HG03432 (cell line): ENCODE measurements around the gene KCNK15.

ENCODE experiments used
- ATAC-seq: cut with Tn5 transposase; IDR thresholded peaks from one replicate; pipeline ENCODE4 v1.9.1; 2021; ENCODE audit warnings: mild to moderate bottlenecking, moderate library complexity; ENCODE audit not compliant: unreplicated experiment

KCNK15 gene

GRCh38 chr20:44735816-44736169 is 9.9 kb upstream of the KCNK15 start:
- no peak for ATAC-seq

GRCh38 chr20:44736170-44737021 is 9.3 kb upstream of the KCNK15 start:
- no peak for ATAC-seq

DNA sequence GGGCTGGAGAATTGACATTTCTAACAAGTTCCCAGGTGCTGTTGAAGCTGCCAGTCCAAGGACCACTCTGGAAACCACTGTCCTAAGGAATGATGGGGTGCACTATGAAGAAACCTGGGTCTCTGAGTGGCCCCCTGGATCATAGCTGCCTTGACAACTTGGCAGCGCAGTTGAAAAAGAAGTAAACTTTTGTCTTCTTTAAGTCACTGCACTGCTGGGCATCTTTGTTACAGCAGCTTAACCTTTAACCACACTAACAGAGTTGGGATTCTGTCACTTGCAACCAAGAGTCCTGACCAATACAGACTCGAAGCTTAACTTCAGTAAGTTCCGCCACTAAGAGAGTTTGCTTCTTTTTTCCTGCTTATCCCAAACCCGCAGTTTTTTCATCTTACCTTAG is 8.5 kb upstream of the KCNK15 start:
- ATAC-seq: no peak

DNA sequence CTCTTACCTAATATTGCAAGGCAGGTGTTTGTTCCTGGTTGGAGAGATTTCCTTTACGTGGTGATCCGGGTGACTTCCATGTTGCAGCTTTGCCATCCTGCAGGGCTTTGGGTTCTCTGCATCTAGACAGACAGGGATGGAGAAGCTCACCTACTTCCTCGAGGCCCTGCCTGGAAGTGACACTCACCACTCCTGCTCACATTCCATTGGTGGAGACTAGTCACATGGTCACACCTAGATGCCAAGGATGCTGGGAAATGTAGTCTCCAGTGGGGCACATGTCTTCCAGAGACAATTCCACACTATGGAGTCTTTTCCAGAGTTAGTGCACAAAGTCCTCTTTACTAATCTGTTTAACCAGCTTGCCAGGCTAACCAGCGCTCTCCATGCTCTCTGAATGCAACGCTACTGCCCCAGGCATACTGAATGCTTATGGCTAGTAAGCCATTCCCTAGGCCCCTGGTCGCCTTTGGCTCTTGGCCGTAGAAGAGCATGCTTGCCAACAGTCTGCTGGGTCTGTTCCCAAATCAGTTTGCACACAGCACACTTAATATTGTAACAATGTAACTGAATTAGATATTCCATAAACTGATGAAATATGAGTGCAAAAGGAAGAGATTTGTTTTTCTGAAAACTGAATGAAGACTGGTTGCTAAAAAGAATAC is 6.7 kb upstream of the KCNK15 start:
- ATAC-seq: no peak

DNA sequence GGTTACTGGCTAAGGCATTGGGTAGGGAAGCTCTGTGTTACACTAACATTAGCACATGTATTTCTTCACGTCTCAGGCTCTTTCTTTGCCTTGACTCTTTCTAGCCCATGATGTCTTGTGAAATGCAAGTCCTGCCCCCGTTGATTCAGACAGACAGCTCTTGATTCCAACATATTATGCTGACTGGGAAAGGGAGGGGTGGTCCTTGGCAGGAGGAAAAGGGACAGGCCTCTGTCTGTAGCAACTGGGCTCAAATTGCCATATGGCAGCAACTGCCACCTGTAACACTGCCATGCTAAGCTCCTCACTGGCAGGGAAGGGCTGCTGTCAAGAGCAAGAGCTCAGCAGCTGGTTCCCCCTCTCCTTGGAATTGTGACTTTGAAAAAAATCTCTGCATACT is 5.7 kb upstream of the KCNK15 start:
- ATAC-seq: no peak

DNA sequence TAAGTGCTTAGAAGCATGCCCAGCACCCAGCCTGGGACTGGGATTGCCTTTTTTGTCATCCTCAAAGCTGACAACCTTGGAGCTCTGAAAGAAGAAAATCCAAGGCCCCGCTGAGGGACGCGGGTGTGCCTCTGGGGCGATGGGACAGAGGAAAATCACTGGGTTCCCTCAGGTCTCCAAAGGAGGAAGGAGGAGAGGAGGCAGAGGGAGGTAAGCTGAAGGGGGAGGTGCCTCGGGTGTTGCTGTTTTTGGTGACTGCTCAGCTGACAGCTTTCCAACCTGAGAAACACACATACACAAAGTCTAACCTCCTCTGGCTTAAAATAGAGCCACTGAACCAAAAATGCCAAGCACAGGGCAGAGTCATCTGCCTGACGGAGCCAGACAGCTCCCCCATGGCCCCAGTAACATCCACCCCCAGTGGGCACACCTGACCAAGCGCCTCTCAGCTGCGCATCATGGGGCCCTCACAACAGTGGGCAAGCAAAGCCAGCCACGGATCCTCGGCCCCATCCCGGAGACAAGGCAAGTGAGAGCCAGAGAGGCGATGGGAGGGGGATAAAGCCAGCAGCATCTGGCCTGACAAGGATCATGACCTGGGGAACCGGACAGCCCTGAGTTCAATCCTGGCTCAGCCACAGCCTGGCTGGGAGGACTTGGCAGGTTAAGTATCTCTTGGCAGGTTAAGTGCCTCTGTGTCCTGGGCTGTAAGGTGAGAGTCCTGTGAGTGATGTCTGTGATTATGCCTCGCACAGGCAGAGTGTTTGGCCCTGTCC is 3.2 kb upstream of the KCNK15 start:
- no peak for ATAC-seq

DNA sequence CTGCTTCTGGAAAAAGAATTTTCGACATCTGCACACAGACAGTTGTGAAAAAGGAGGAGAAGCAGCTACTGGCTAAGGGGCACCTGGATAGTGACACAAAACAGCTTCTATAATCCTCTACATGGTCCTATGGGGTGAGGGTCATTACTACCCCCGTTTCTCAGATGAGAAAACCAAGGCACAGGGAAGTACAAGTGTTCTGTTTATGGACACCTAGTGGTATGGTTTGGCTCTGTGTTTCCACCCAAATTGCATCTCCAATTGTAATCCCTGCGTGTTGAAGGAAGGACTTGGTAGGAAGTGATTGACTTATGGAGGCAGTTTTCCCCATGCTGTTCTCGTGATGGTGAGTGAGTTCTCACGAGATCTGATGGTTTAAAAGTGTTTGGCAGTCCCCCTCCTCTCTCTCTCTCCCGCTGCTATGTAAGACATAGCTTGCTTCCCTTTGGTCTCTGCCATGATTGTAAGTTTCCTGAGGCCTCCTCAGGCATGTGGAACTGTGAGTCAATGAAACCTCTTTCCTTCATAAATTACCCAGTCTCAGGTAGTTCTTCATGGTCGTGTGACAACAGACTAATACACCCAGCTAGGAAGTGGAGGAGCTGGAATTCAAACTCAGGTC is 2.5 kb upstream of the KCNK15 start:
- no peak for ATAC-seq

- ATAC-seq: no peak
Measured at GRCh38 chr20:44743916-44744655, 1.6 kb upstream of the KCNK15 start.

DNA sequence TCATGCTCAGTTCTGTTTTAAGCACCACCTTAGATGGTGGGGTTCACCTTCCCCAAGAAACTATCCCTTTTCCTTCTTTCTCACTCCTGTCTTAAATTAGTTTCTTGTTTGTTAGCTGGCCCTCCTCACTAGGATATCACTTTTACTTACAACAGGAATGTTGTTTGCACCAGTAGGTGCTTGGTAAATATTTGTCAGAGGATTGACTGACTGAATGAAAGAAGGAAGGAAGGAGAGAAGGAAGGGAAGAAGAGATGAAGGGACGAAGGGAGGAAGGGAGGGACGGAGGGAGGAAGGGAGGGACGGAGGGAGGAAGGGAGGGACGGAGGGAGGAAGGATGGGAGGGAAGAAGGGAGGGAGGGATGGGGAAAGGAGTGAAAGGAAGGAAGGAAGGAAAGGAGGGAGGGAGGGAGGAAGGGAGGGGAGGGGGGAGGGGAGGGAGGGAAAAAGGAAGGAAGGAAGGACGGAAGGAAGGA is 505 bp upstream of the KCNK15 start:
- ATAC-seq: no peak

- no peak for ATAC-seq
Measured at GRCh38 chr20:44746367-44747165, 901 bp downstream of the KCNK15 start.

DNA sequence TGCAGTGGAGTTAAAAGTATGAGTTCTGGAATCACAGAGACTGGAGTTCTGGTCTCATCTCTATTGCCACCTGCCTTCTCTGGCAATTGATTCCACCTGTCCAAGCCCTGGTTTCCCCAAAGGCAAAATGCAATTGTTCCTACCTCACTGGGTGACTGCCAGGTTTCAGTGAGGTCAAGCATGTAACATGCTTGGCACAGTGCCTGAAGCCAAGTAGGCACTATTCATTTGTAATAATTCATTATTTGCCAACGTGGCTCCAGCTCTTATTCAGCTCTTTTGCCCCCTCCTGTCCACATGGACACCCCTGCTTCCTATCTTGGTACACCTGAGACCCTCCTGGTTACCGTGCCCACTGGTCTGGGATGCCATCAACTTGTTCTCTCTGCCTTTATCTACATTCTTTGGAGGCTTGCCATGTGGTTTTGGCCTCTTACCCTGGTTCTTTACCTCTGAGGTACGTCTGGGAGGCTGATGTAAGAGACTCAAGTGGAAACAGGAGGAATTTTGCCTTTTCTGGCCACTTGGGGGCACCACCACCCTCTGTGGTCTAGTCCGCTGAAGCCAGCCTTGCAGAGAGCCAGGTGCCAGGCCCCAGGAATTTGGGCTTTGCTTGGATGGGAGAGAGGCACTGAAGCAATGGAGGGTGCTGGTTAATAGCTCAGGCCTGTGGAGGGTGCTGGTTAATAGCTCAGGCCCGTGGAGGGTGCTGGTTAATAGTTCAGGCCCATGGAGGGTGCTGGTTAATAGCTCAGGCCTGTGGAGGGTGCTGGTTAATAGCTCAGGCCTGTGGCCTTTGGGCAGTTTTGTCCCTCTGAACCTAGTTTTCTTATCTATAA is 1.7 kb downstream of the KCNK15 start:
- no peak for ATAC-seq

- ATAC-seq: no peak
Measured at GRCh38 chr20:44748005-44748370, 2.3 kb downstream of the KCNK15 start.

- no peak for ATAC-seq
Measured at GRCh38 chr20:44750081-44750805, 4.6 kb downstream of the KCNK15 start.

DNA sequence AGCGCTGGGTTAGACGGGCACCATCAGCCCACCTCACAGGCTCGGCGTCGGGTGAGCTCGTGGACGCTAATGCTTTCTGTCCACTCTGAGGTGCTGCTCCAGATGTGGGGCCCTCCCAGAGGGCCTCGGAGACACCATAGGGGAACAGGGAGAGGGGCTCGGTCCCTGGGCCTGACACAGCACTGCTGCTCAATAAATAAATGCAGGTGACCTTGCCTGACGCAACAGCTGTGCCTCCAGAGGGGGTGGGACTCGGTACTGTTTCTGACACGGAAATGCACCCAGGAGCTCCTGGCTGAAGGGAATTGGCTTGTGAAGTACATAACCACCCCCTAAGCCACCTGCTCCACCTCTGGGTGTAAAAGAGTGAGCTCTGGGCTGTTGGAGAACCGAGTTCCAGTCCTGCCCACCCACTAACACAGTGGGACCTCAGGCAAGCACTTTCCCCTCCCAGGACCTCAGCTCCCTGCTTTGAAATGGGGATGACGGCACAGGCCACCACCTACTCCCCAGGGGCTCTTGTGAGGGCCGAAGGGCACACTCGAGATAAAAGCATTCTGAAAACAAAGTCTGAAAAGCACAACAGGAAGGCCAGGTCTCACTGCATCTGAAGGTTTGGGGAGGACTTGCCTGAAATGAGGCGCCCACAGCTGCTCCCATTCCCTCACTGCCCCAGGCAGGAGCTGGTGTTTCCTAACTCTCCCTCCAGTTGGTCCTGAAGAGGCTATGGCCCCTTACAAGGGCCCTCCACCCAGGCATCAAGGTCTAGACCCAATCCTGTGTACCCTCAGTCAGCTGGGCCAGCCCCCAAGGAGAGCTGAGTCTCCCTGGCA is 6.7 kb downstream of the KCNK15 start:
- no peak for ATAC-seq

- no peak for ATAC-seq
Measured at GRCh38 chr20:44754554-44754953, 8.9 kb downstream of the KCNK15 start.

DNA sequence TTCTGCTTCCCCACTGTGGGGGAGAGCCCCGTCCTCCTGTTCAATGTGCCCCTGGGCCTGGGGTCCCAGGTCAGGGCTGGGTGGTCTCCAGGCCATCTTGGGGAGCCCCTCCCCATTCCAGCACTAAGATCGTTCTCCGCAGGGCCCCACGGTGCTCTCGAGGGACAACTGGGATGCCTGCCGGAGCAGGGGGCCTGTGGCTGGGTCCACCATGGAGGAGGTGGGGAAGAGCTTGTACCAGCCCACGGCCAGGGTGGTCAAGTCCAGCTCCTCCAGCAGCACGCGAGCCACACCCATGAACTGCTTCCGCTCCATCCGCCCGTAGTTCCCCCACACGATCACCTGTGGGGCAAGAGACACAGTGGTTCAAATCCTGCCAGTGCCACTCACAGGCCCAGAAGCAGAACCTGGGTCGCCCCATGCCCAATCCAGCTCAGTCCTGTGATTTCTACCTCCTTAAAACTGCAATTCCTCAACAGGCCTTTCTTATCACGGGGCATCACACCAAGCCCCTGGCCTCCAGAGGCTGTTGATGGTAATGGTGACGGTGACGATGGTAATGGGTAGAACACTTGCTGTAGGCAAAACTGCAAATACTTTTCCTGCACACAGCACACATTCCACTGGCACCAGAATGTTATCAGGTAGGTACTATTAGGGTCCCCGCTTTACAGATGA is 10.5 kb downstream of the KCNK15 start:
- ATAC-seq: no peak

DNA sequence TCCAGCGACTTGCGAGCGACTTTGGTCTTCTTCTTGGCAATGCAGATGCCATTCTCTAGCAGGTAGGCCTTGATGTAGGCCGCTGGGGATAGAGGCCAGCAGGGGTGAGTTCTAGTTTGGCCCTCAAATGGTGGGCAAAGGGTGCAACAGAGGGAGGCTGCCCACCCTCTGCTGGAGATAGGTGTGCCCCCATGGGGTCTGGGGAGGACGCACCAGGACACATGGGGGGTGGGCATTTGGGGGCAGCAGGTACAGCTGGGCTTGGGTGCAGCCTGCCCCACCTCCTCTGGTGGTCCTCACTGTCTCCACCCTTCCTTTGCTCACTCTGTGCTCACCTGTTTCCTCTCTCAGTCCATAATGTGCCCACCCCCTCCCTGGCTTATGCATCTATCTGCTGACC is 11.3 kb downstream of the KCNK15 start:
- ATAC-seq: no peak
